Measurements from ENCODE around the gene TTYH1. TPM values are rescaled to one million over a fixed set of nuclear protein-coding genes. Genes with fewer than 3 reads are reported as not detected.
A peak's percentile ranks its signal among the peaks of the same experiment; 100 is the strongest.

Gene TTYH1
- total and polyA plus RNA-seq, 2 of the 8 experiments (the other 6 are each of a cell fraction or from before 2014, with no cell fraction given) = 26.7 to 46.5 TPM

- peak overlapping the region; percentile 40; the same call in 1 of the 2 replicates for H2BK15ac ChIP-seq (ENCODE audit: low read length)
- H3K23me2 ChIP-seq (ENCODE audit: low read depth, low read length) = peaks cover 7% of the 10 kb centered on the region; the same call in 1 of the 2 replicates
- H3K79me1 ChIP-seq (ENCODE audit: low read depth, low read length) = no peaks in the 10 kb centered on the region
- no peaks in the 10 kb centered on the region for H3K79me2 ChIP-seq (ENCODE audit: control insufficient read depth in 1 of 2, insufficient read depth in 2 of 2, low read length in 2 of 2)
- H3K4me3 ChIP-seq (ENCODE audit: extremely low read depth in 1 of 4, insufficient read depth in 2 of 4, low read depth in 3 of 4, low read length in 4 of 4) = peak overlapping the region; percentile 21 to 59 (median 34)
- H3K4me2 ChIP-seq (ENCODE audit: insufficient read depth in 1 of 2, low read depth in 2 of 2, low read length in 2 of 2) = peak overlapping the region; percentile 69 to 76
- no peaks in the 10 kb centered on the region for H3K9me3 ChIP-seq (ENCODE audit: insufficient read depth in 2 of 2, low read depth in 1 of 2, low read length in 1 of 2)
- H3K36me3 ChIP-seq (ENCODE audit: control insufficient read depth in 2 of 4, insufficient read depth in 4 of 4, low read length in 3 of 4) = no peaks in the 10 kb centered on the region
- H3K14ac ChIP-seq (ENCODE audit: insufficient read length) = no peak overlapping the region
- 4% methylated on average over 54 of the region's 60 CpGs; no CpG with 5 or more reads in 1 of the 2 experiments for WGBS, 2 experiments (ENCODE audit: extremely low coverage in 1 of 2, insufficient coverage in 1 of 2, insufficient read length in 1 of 2, insufficient replicate concordance in 2 of 2, low coverage in 1 of 2, low lambda C conversion rate in 2 of 2, missing lambda C conversion rate in 1 of 2)
- H3K27ac ChIP-seq (ENCODE audit: low read depth, low read length) = no peak overlapping the region
- H3K4ac ChIP-seq (replicated peaks; ENCODE audit: insufficient read length, low read depth, low read length) = no peak overlapping the region
- POLR2A ChIA-PET (ENCODE audit: partially characterized antibody) = interaction anchor here (0.7 kb wide), 1 partner anchor 609 kb away, joined by 4 read pairs; no protein-coding TSS in a partner anchor
- H2BK20ac ChIP-seq (ENCODE audit: low read length) = no peak overlapping the region
- no peak for FAIRE-seq
- peak in 1 of 2 experiments; percentile 60 for DNase-seq (ENCODE audit: low read depth in 1 of 2, low spot score in 2 of 2)
- CTCF ChIA-PET (ENCODE audit: partially characterized antibody) = no interaction called here
- no peak overlapping the region for H4K5ac ChIP-seq (ENCODE audit: insufficient read length, low read depth, low read length)
- no peak overlapping the region for H3K56ac ChIP-seq (replicated peaks; ENCODE audit: insufficient read length, low read depth, low read length)
- H3K27me3 ChIP-seq (replicated peaks in 1 of 4; ENCODE audit: control insufficient read depth in 3 of 4, extremely low read depth in 1 of 4, insufficient read depth in 3 of 4, low read length in 3 of 4) = peaks cover 3 to 27% (median 18%) of the 10 kb centered on the region in 4 experiments
- H2AFZ ChIP-seq (ENCODE audit: low read length) = peak overlapping the region; percentile 9; the same call in 1 of the 2 replicates
- no peak overlapping the region for H2BK120ac ChIP-seq (replicated peaks; ENCODE audit: low read depth, low read length)
- no peaks in the 10 kb centered on the region for H4K20me1 ChIP-seq (replicated peaks in 1 of 2; ENCODE audit: control insufficient read depth in 1 of 2, insufficient read depth in 2 of 2, low read length in 2 of 2)
- H3K18ac ChIP-seq (ENCODE audit: extremely low read depth, low read length) = peak overlapping the region; percentile 60
- H3K4me1 ChIP-seq (replicated peaks in 1 of 4; ENCODE audit: control insufficient read depth in 3 of 4, insufficient read depth in 4 of 4, low read length in 3 of 4) = peaks cover 3 to 10% (median 3%) of the 10 kb centered on the region in 4 experiments; a peak in 6 of 7 replicates
- H2AK5ac ChIP-seq (ENCODE audit: low read depth, low read length) = no peak overlapping the region
- 0 out of 2 replicates have a peak overlapping the region, but pooled peaks have one; percentile 33 for H2BK12ac ChIP-seq (ENCODE audit: low read depth, low read length)
- peak overlapping the region; percentile 68; the same call in 1 of the 2 replicates for H4K8ac ChIP-seq (ENCODE audit: extremely low read depth, insufficient read depth, low read length)
- H2BK5ac ChIP-seq (ENCODE audit: low read depth, low read length) = no peak overlapping the region; the same call in 1 of the 2 replicates
- H3K23ac ChIP-seq (ENCODE audit: insufficient read length) = no peak overlapping the region
- H3K9ac ChIP-seq (replicated peaks in 1 of 4; ENCODE audit: extremely low read depth in 1 of 4, low read depth in 3 of 4, low read length in 3 of 4) = peak overlapping the region in 2 of 4 experiments; percentile 25 to 29; a peak in 4 of 7 replicates
- no peak overlapping the region for H4K91ac ChIP-seq (replicated peaks; ENCODE audit: insufficient read length, low read length)
- TF ChIP-seq TAF1 (IDR thresholded peaks at IDR 0.05; ENCODE audit: low read depth, low read length) (peak; percentile 52; the same call in 1 of the 2 replicates), RXRA (IDR thresholded peaks at IDR 0.05; ENCODE audit: insufficient read depth, low read depth, low read length) (no peak), PHF8 (conservative IDR thresholded peaks at IDR 0.05; ENCODE audit: low read depth, low read length) (peak; percentile 30; the same call in 1 of the 2 replicates), MAFK (IDR thresholded peaks at IDR 0.05; ENCODE audit: low read depth, low read length) (no peak), TAF7 (optimal IDR thresholded peaks at IDR 0.05; ENCODE audit: borderline replicate concordance, low read depth, low read length) (peak; percentile 39), ATF2 (IDR thresholded peaks at IDR 0.05; ENCODE audit: low read length) (no peak), KDM4A (IDR thresholded peaks at IDR 0.05; ENCODE audit: low read depth, low read length, severe bottlenecking) (peak; percentile 41), E2F6 (IDR thresholded peaks at IDR 0.05) (peak; percentile 99)
Measured at GRCh38 chr19:54470991-54471782, 55.9 kb downstream of the TTYH1 start.

All from H1 (cell line).